KOPT-K1 (cell line): ENCODE measurements around the gene CLEC4M.

ENCODE experiments used
- H3K27ac ChIP-seq: fragments of 200-600 bp; sonication (generic); 2 replicates; pipeline ENCODE4 v1.5.1; 2016; ENCODE audit warnings: antibody characterized with exemption, mild to moderate bottlenecking, low read depth, low read length; ENCODE audit not compliant: poor library complexity, severe bottlenecking
- H3K36me3 ChIP-seq: fragments of 200-600 bp; sonication (generic); 2 replicates; pipeline ENCODE4 v1.5.1; 2017; ENCODE audit warnings: antibody characterized with exemption, mild to moderate bottlenecking, low read length, moderate library complexity; ENCODE audit not compliant: insufficient read depth
- H3K9me3 ChIP-seq: fragments of 200-600 bp; sonication (generic); 2 replicates; pipeline ENCODE4 v1.5.1; 2017; ENCODE audit warnings: antibody characterized with exemption, low read length, mild to moderate bottlenecking; ENCODE audit not compliant: insufficient read depth, poor library complexity, severe bottlenecking

The CLEC4M gene, protein sequence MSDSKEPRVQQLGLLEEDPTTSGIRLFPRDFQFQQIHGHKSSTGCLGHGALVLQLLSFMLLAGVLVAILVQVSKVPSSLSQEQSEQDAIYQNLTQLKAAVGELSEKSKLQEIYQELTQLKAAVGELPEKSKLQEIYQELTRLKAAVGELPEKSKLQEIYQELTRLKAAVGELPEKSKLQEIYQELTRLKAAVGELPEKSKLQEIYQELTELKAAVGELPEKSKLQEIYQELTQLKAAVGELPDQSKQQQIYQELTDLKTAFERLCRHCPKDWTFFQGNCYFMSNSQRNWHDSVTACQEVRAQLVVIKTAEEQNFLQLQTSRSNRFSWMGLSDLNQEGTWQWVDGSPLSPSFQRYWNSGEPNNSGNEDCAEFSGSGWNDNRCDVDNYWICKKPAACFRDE

DNA sequence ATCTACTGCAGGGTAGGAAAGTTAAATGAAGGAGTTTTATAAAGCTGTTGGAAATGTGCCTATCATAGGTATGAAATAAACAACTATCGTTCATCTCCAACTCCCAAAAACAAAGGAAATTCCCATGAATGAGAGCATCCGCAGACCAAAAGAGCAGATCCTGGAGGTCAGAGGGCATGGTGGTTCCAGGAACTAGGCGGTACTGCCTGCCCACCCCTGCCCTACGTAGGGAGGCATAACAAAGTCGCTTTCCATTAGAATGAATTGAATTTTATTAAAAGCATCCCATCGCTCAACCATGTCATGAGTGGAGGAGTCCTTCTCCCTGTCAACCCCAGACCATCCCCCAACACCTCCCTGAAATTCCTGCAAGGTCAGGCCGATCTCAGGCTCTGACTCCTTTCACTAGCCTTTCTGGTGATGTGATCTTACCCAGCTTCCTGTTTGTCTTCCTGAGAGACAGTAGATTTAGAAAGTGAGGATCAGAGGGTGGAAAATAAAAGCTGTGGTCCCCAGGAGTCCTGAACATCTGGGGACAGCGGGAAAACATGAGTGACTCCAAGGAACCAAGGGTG is at the start of gene CLEC4M:
Gene CLEC4M, plus strand, starts transcription at position 525 of the 575 bp plus-strand sequence. Its CDS starts 24 bp downstream, at position 549.
- Histone ChIP-seq H3K9me3 (peaks cover 23% of the 10 kb centered on the region), H3K36me3 (no peaks in the 10 kb centered on the region), H3K27ac (no peak within 1 kb of the TSS)

DNA sequence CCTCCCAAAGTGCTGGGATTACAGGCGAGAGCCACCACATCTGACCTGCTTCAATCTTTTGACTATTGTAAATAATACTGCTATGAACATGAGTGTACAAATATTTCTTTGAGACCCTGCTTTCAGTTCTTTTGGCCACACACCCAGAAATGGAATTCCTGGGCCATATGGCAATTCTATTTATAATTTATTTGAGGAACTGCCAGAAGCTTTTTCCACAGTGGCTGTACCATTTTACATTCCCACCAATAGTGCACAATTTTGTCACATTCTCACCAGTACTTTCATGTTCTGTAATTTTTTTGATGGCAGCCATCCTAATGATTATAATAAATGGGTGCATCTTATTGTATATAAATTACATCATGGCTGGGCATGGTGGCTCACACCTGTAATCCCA is 47.4 kb upstream of the CLEC4M start:
- Histone ChIP-seq H3K9me3 (peaks cover 9% of the 10 kb centered on the region), H3K36me3 (no peaks in the 10 kb centered on the region), H3K27ac (no peak overlapping the region)

DNA sequence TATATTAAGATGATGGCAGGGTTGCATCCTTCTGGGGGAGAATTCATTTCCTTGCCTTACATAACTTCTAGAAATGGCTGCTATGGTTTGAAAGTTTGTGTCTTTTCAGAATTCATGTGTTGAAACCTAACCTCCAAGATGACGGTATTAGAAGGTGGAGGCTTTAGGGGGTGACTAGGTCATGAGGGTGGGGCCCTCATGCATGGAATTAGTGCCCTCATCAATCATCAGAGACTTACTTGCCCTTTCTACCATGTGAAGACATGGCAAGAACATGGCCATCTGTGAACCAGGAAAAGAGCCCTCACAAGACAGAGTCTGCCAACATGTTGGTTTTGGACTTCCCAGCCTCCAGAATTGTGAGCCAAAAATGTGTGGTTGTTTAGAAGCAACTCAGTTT is 46.3 kb upstream of the CLEC4M start:
- H3K27ac ChIP-seq: no peak overlapping the region
- no peaks in the 10 kb centered on the region for H3K36me3 ChIP-seq
- peaks cover 9% of the 10 kb centered on the region for H3K9me3 ChIP-seq

DNA sequence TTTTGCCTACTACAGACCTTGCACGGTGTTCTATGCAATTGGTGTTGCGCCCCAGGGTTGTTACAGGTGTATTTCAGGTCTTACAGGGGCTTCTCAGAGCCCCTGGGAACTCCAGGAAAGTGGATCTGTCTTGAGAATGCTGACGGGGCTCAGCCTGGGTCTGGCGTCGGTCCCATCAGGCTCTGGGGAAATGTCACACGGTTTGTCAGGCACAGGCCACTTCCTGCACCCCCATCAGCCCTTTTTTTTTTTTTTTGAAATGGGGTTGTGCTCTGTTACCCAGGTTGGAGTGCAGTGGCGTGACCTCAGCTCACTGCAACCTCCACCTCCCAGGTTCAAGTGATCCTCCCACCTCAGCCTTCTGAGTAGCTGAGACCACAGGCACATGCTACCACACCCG is 44.4 kb upstream of the CLEC4M start:
- Histone ChIP-seq H3K9me3 (peaks cover 9% of the 10 kb centered on the region), H3K27ac (no peak overlapping the region)

DNA sequence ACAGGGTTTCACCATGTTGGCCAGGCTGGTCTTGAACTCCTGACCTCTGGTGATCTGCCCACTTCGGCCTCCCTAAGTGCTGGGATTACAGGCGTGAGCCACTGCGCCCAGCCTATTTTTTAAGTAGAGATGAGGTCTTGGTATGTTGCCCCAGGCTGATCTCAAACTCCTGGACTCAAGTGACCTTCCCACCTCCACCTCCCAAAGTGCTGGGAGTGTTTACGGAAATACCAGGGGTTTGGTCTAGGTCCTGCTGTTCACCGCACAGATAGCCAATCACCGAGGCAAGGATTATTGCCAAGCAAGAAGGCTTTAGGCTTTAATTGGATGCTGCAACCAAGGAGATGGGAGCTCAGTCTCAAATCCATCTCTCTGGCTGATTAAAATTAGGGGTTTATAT is 42.7 kb upstream of the CLEC4M start:
- H3K36me3 ChIP-seq: no peaks in the 10 kb centered on the region
- H3K27ac ChIP-seq: no peak overlapping the region
- peaks cover 9% of the 10 kb centered on the region for H3K9me3 ChIP-seq

More for the DNA sequence above, 44.4 kb upstream of the CLEC4M start:
- no peaks in the 10 kb centered on the region for H3K36me3 ChIP-seq

DNA sequence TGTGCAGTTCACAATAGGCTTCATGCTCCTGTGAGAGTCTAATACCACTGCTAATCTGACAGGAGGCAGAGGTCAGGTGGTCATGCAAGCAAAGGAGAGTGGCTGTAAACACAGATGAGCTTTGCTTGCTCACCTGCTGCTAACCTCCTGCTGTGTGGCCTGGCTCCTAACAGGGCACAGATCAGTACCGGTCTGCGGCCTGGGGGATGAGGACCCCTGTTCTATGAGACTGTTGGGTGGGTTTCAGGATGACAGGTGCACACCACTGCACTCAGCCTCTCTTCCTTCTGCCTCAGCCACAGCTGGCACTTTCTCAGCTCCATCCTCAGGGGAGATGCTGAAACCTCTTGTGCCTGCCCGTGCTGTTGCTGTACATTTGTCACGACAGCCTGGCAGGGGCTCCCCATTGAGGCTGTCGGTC is 40.8 kb upstream of the CLEC4M start:
- H3K36me3 ChIP-seq: no peaks in the 10 kb centered on the region
- H3K27ac ChIP-seq: no peak overlapping the region
- no peaks in the 10 kb centered on the region for H3K9me3 ChIP-seq

DNA sequence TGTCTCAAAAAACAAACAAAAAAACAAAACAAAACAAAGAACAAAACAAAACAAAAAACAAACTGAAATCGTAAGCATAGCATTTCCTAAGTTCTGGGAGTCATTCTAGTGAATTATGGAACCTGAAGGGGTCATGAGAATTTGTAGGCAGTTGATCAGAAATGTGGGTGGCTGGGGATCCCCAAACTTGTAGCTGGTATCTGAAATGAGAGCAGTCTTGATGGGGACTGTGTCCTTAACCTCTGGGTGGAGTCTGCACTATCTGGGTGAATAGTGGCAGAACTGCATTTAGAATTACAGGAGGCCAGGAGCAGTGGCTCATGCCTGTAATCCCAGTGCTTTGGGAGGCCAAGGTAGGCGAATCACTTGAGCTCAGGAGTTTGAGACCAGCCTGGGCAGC is 37.3 kb upstream of the CLEC4M start:
- Histone ChIP-seq H3K27ac (no peak overlapping the region), H3K9me3 (no peaks in the 10 kb centered on the region), H3K36me3 (no peaks in the 10 kb centered on the region)

DNA sequence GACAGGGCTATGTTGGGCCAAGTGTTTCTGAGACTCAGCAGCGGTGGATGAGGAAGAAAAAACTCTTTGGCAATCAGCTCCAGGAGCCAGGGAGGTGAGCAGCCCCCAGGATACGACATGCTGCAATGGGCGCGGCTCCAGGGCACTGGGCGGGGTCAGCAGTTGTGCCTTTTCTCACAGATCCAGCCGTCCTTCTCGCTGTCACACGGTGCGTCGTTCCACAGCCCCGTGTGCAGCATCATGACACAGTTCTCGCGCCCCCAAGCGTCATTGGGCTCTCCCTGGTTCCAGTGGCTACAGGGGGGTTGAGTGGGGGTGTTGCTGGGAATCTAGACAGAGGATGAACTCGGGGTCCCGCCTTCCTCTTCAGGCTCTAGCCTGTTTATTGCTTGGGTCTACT is 33.8 kb upstream of the CLEC4M start:
- Histone ChIP-seq H3K9me3 (no peaks in the 10 kb centered on the region), H3K36me3 (no peaks in the 10 kb centered on the region), H3K27ac (no peak overlapping the region)

DNA sequence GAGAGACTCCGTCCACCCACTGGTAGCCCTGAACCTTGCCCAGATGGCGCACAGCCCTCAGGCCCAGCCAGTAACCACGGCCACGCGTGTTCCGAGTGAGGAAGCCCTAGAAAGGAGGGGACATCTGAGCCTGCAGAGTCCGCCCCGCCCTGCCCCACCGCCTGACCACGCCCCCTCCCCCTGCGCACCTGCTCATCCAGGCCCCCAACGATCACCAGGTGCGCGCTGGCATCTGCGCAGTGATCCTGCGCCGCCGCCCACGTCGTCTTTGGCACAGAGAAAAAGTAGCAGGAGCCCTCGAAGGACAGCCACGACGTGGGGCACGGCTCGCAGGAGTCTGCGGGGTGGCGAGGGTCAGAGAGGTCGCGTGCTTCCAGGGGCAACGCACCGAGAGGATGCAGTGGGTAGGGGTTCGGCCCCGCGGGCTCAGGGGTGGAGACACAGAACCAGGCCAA is 33.2 kb upstream of the CLEC4M start:
- H3K9me3 ChIP-seq: no peaks in the 10 kb centered on the region

DNA sequence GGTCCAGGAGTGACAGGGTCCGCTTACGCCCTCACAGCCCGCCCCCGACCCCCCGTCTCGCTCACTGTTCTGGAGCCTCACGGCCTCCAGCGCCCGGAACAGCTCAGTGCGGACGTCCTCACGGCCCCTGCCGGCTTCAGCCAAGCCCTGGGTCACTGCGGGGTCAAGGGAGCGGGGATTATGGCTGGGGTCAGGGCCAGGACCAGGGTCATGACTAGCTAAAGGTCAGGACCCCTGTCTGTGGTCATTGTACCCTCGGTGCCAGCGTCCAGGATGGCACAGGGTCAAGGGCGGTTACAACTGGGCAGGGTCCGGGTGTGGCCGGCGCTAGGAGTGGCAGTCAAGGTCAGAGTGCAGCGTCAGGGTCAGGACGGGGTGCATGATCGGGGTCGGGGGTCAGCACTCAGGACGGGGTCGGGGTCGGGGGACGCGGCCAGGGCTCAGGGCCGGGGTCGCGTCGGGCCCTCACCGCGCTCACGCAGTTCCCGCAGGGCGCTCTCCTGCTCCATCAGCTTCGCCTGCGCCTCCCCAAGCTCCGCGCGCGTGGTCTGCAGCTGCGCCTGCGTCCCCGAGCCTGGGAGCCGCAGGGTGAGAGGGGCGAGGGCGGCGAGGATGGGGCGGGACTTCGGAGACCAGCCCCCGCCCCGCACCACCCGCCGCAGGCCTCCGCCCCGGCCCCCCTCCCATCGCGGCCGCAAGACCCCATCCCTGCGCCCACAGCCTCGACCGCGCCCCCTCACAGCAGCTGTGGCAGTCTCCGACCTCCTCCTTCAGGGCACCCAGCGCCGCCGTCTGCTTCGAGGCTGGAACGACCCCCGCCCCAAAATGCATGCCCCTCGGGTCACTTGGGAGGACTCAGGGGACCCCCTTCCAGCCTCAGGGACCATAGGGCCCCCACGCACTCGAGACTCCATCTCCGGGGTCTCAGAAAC is 32.5 kb upstream of the CLEC4M start:
- no peaks in the 10 kb centered on the region for H3K9me3 ChIP-seq
- no peak overlapping the region for H3K27ac ChIP-seq
- no peaks in the 10 kb centered on the region for H3K36me3 ChIP-seq

More for the DNA sequence above, 33.2 kb upstream of the CLEC4M start:
- Histone ChIP-seq H3K27ac (no peak overlapping the region), H3K36me3 (no peaks in the 10 kb centered on the region)

DNA sequence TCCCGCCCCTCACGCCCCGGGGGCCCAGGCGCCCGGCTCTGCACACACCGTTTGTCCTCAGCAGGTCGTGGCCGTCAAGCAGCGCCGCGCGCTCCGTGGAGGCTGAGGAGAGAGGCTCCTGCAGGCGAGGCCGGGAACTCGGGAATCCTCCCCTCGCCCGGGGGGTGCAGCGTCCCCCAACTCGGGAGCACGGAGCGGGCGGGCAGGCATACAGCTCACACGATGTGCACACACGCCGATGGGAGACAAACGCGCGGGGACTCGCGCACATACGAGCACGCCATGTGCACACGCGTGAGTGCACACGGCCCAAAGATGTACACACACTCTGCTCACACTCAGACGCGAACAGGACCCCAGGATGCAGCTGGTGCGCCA is 31.8 kb upstream of the CLEC4M start:
- no peak overlapping the region for H3K27ac ChIP-seq
- no peaks in the 10 kb centered on the region for H3K36me3 ChIP-seq
- no peaks in the 10 kb centered on the region for H3K9me3 ChIP-seq

DNA sequence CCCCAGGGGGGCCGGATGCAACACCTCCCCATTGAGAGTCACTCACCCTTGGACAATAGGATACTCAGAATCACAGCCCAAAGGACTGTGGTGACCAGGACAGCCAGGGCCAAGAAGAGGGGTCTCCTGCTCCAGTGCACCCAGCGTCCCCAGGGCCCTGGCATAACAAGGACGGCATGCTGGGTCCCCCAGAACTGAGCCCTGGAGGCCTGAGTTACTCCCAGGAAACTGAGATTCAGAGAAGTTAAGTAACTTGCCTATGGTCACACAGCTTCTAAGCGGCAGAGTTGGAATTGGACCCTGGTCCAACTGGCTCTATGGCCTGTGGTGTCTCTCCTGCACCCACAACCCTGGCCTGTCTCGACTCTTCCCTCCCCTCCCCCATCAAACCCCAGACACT is 31.4 kb upstream of the CLEC4M start:
- Histone ChIP-seq H3K27ac (no peak overlapping the region), H3K36me3 (no peaks in the 10 kb centered on the region), H3K9me3 (no peaks in the 10 kb centered on the region)

DNA sequence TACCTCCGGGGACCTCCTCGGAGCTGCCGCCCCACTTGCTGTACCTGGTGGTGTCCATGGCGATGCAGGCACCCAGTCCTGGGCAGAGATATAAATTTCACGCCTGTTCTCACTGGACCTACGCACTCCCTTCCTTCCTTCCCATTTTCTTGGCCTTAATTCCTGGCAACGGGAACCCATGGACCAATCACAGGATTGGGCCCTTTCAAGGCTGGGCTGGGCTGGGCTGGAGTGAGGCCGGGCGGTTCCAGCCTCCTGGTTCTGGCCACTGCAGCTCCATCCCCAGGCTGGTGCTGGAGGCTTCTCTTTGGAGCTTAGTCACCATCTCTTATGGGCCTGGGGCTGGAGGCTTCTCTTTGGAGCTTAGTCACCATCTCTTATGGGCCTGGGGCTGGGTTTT is 31.0 kb upstream of the CLEC4M start, which contains the start of gene CLEC4G:
Gene CLEC4G, minus strand, starts transcription at position 66 of the 400 bp plus-strand sequence. Its CDS starts 8 bp downstream, at position 58.
- no peaks in the 10 kb centered on the region for H3K36me3 ChIP-seq
- H3K9me3 ChIP-seq: no peaks in the 10 kb centered on the region
- H3K27ac ChIP-seq: no peak within 1 kb of the TSS

DNA sequence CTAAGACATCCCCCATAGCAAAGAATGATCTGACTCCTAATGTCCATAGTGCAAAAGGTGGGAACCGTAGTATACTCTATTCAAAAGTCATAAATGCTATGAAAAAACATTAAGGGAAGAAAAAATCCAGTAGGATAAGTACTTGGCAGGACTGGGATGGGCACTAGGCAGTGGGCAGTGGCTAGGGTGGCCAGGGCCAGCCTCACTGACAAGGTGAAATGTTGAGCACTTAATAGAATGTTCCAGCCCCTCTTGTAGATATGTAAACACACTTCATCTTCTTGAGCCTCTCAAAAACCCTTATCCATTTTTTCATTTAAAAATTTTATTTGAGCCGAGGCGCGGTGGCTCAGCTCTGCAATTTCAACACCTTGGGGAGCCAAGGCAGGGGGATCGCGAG is 29.7 kb upstream of the CLEC4M start:
- Histone ChIP-seq H3K36me3 (no peaks in the 10 kb centered on the region), H3K9me3 (no peaks in the 10 kb centered on the region), H3K27ac (no peak overlapping the region)
